Measurements from ENCODE around the gene MED13L. TPM values are rescaled to one million over a fixed set of nuclear protein-coding genes. Genes with fewer than 3 reads are reported as not detected.

Gene MED13L
- total RNA-seq, 1 experiment from 2014 or later, result 94.1 TPM

DNA sequence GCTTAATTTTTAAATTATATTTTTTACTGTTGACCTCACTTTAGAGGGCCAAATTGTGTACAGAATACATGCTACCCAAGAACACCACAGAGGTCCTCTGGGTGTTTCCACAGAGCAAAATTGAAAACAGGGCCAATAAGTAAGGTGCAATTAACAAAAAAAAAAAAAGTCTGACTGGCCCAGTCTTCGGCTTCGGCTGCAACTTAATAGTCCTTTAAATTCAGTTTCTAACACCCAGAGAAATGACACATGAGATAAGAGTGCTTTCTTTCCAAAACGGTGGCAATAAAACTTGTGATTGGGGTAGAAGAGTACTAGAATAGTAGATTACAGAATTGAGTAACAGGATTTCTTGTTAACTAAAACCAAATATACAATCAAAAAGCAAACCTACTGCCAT is 81.3 kb downstream of the MED13L start:
- ChIA-PET POLR2A (ENCODE audit: low non-redundant PET) (no interaction called here), CTCF (no interaction called here)
- no peak overlapping the region for H3K4me3 ChIP-seq (ENCODE audit: low read depth, low read length, poor library complexity, severe bottlenecking)

DNA sequence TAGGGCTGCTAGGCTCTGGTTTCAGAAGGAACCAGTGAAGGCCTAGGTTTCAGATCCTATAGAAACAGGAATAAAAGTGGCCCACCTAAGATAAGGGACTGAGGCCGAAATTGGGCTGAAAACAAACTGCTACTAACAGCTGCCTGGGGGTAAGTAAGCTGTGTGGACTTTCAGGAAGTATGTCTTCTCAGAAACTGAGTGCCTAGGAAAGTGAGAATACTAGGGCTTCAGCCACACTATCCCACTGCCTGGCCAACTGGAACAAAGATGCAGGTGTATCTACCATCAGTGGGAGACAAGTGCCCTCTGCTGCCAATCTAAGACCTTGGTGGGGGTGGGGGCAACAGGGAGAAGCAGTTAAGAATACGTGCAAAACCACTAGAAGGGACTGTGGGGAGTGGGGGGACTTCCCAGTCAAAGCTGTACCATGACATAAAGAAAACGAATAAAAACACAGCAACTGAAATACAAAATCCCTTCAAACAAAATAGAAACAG is 82.5 kb downstream of the MED13L start:
- peaks cover 39% of the 10 kb centered on the region for H3K4me1 ChIP-seq (ENCODE audit: insufficient read depth, low read length, poor library complexity, severe bottlenecking)
- H3K27ac ChIP-seq (ENCODE audit: low read depth, low read length, poor library complexity, severe bottlenecking), result no peak overlapping the region
- H3K36me3 ChIP-seq (ENCODE audit: insufficient read depth, low read length, poor library complexity, severe bottlenecking), result no peaks in the 10 kb centered on the region
- intact Hi-C loops (cut with micrococcal nuclease; ENCODE audit: unreplicated experiment), result no loop called here
- no TSS peak for BruUV-seq (replicated peaks)
- no peaks in the 10 kb centered on the region for H3K27me3 ChIP-seq (replicated peaks; ENCODE audit: insufficient read depth, low read depth, low read length, poor library complexity)
- CTCF ChIA-PET, result no interaction called here
- POLR2A ChIA-PET (ENCODE audit: low non-redundant PET), result no interaction called here
- H3K4me3 ChIP-seq (ENCODE audit: low read depth, low read length, poor library complexity, severe bottlenecking), result no peak overlapping the region
- no peak for TF ChIP-seq EZH2 (IDR thresholded peaks at IDR 0.05; ENCODE audit: borderline replicate concordance, low read depth, low read length, poor library complexity, severe bottlenecking)
- TF ChIP-seq, protein P1, sequence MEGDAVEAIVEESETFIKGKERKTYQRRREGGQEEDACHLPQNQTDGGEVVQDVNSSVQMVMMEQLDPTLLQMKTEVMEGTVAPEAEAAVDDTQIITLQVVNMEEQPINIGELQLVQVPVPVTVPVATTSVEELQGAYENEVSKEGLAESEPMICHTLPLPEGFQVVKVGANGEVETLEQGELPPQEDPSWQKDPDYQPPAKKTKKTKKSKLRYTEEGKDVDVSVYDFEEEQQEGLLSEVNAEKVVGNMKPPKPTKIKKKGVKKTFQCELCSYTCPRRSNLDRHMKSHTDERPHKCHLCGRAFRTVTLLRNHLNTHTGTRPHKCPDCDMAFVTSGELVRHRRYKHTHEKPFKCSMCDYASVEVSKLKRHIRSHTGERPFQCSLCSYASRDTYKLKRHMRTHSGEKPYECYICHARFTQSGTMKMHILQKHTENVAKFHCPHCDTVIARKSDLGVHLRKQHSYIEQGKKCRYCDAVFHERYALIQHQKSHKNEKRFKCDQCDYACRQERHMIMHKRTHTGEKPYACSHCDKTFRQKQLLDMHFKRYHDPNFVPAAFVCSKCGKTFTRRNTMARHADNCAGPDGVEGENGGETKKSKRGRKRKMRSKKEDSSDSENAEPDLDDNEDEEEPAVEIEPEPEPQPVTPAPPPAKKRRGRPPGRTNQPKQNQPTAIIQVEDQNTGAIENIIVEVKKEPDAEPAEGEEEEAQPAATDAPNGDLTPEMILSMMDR (conservative IDR thresholded peaks at IDR 0.05; ENCODE audit: low read depth, low read length), result no peak
- no peaks in the 10 kb centered on the region for H3K9me3 ChIP-seq (ENCODE audit: low read depth, low read length, poor library complexity, severe bottlenecking)
- DNase-seq (ENCODE audit: low spot score), result no peak

More for the DNA sequence above, 81.3 kb downstream of the MED13L start:
- no TSS peak for BruUV-seq (replicated peaks)
- Histone ChIP-seq H3K27me3 (replicated peaks; ENCODE audit: insufficient read depth, low read depth, low read length, poor library complexity) (no peaks in the 10 kb centered on the region), H3K4me1 (ENCODE audit: insufficient read depth, low read length, poor library complexity, severe bottlenecking) (peaks cover 46% of the 10 kb centered on the region), H3K9me3 (ENCODE audit: low read depth, low read length, poor library complexity, severe bottlenecking) (no peaks in the 10 kb centered on the region), H3K36me3 (ENCODE audit: insufficient read depth, low read length, poor library complexity, severe bottlenecking) (no peaks in the 10 kb centered on the region), H3K27ac (ENCODE audit: low read depth, low read length, poor library complexity, severe bottlenecking) (no peak overlapping the region)
- TF ChIP-seq, protein P1 (conservative IDR thresholded peaks at IDR 0.05; ENCODE audit: low read depth, low read length), result no peak
- no peak for TF ChIP-seq EZH2 (IDR thresholded peaks at IDR 0.05; ENCODE audit: borderline replicate concordance, low read depth, low read length, poor library complexity, severe bottlenecking)
- peak; percentile 26 for DNase-seq (ENCODE audit: low spot score)
- intact Hi-C loops (cut with micrococcal nuclease; ENCODE audit: unreplicated experiment), result no loop called here

DNA sequence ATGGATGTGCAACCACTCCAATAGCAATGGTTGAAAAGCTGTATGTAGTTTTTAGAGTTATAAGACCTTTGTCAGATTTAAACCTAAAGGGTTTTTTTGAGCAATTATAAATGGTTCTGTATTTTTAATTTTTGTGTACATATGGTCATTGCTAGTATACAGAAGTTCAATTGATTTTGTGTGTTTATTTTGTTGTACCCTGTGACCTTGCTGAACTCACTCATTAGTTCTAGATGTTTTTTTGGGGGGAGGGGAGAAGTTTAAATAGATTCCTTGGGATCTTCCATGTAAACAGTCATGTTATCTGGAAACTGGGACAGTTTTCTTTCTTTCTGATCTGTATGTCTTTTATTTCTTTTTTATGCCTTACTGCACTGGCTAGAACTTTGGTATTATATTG is 87.8 kb downstream of the MED13L start:
- BruUV-seq (replicated peaks), result no TSS peak
- no peak for DNase-seq (ENCODE audit: low spot score)
- CTCF ChIA-PET, result interaction anchor here (0.6 kb wide), 1 partner anchor 46 kb away, joined by 5 read pairs; no protein-coding TSS in a partner anchor
- no peak overlapping the region for H3K27ac ChIP-seq (ENCODE audit: low read depth, low read length, poor library complexity, severe bottlenecking)
- intact Hi-C loops (cut with micrococcal nuclease; ENCODE audit: unreplicated experiment), result no loop called here
- H3K27me3 ChIP-seq (replicated peaks; ENCODE audit: insufficient read depth, low read depth, low read length, poor library complexity), result no peaks in the 10 kb centered on the region
- TF ChIP-seq EZH2 (IDR thresholded peaks at IDR 0.05; ENCODE audit: borderline replicate concordance, low read depth, low read length, poor library complexity, severe bottlenecking), result no peak
- TF ChIP-seq, protein P1 (conservative IDR thresholded peaks at IDR 0.05; ENCODE audit: low read depth, low read length), result no peak
- no peaks in the 10 kb centered on the region for H3K9me3 ChIP-seq (ENCODE audit: low read depth, low read length, poor library complexity, severe bottlenecking)
- H3K36me3 ChIP-seq (ENCODE audit: insufficient read depth, low read length, poor library complexity, severe bottlenecking), result no peaks in the 10 kb centered on the region
- no peak overlapping the region for H3K4me3 ChIP-seq (ENCODE audit: low read depth, low read length, poor library complexity, severe bottlenecking)
- POLR2A ChIA-PET (ENCODE audit: low non-redundant PET), result no interaction called here
- H3K4me1 ChIP-seq (ENCODE audit: insufficient read depth, low read length, poor library complexity, severe bottlenecking), result peaks cover 41% of the 10 kb centered on the region

Data from A673 (cell line).